ENCODE data around the gene TTC6. TPM values are rescaled to one million over a fixed set of nuclear protein-coding genes. Genes with fewer than 3 reads are reported as not detected.

TTC6 gene
- polyA plus RNA-seq, 3 donors = not detected

GRCh38 chr14:37546621-37547447 lies 48.6 kb upstream of the TTC6 start:
- no peaks in the 10 kb centered on the region for H3K36me3 ChIP-seq (replicated peaks in 1 of 2; ENCODE audit: control insufficient read depth in 1 of 2, insufficient read depth in 2 of 2, low read length in 2 of 2)
- H2AFZ ChIP-seq (ENCODE audit: insufficient read depth, low read depth, low read length, poor library complexity, severe bottlenecking) = no peak overlapping the region
- no peaks in the 10 kb centered on the region for H3K4me1 Mint-ChIP-seq
- no peak overlapping the region for H3K4me3 ChIP-seq (replicated peaks in 1 of 3; ENCODE audit: low read depth in 2 of 3, low read length in 3 of 3)
- H3K9ac ChIP-seq (ENCODE audit: insufficient read depth, low read length, poor library complexity, severe bottlenecking) = no peak overlapping the region
- H3K27ac ChIP-seq (ENCODE audit: low read depth in 1 of 2, low read length in 2 of 2) = no peak overlapping the region
- no CpG with 5 or more reads among the region's 6 CpGs for WGBS (ENCODE audit: insufficient coverage)
- peaks cover 0 to 1% (median 0%) of the 10 kb centered on the region in 7 donors for H3K9me3 Mint-ChIP-seq
- H3K27me3 ChIP-seq (ENCODE audit: control insufficient read depth in 2 of 2, insufficient read depth in 2 of 2, low read length in 2 of 2) = no peaks in the 10 kb centered on the region
- H3K36me3 Mint-ChIP-seq = no peaks in the 10 kb centered on the region
- H4K20me1 ChIP-seq (ENCODE audit: insufficient read depth, low read length) = no peaks in the 10 kb centered on the region
- TF ChIP-seq CTCF (IDR thresholded peaks at IDR 0.05) = no peak
- H3K27ac Mint-ChIP-seq = no peak overlapping the region
- intact Hi-C loops (cut with micrococcal nuclease) = no loop called here
- H3K27me3 Mint-ChIP-seq (ENCODE audit: low read depth in 3 of 3) = no peaks in the 10 kb centered on the region
- no peaks in the 10 kb centered on the region for H3K79me2 ChIP-seq (ENCODE audit: insufficient read depth, low read length)
- no peaks in the 10 kb centered on the region for H3K9me3 ChIP-seq (replicated peaks in 1 of 2; ENCODE audit: control insufficient read depth in 1 of 2, insufficient read depth in 1 of 2, low read length in 2 of 2)
- no peak overlapping the region for H3K4me2 ChIP-seq (replicated peaks; ENCODE audit: extremely low read depth, low read length, poor library complexity, severe bottlenecking)
- no peaks in the 10 kb centered on the region for H3K4me1 ChIP-seq (ENCODE audit: control insufficient read depth in 1 of 2, insufficient read depth in 2 of 2, low read length in 2 of 2)
- DNase-seq = no peak
- H3K4me3 Mint-ChIP-seq = no peak overlapping the region

GRCh38 chr14:37550511-37550910 lies 44.9 kb upstream of the TTC6 start:
- H3K27ac Mint-ChIP-seq = no peak overlapping the region
- H3K4me3 Mint-ChIP-seq = no peak overlapping the region
- no peaks in the 10 kb centered on the region for H3K9me3 ChIP-seq (replicated peaks in 1 of 2; ENCODE audit: control insufficient read depth in 1 of 2, insufficient read depth in 1 of 2, low read length in 2 of 2)

More at GRCh38 chr14:37550511-37550910, 44.9 kb upstream of the TTC6 start:
- Histone ChIP-seq H3K79me2 (ENCODE audit: insufficient read depth, low read length) (no peaks in the 10 kb centered on the region), H3K9ac (ENCODE audit: insufficient read depth, low read length, poor library complexity, severe bottlenecking) (no peak overlapping the region), H3K27ac (ENCODE audit: low read depth in 1 of 2, low read length in 2 of 2) (no peak overlapping the region), H3K4me3 (replicated peaks in 1 of 3; ENCODE audit: low read depth in 2 of 3, low read length in 3 of 3) (no peak overlapping the region), H2AFZ (ENCODE audit: insufficient read depth, low read depth, low read length, poor library complexity, severe bottlenecking) (no peak overlapping the region), H3K4me2 (replicated peaks; ENCODE audit: extremely low read depth, low read length, poor library complexity, severe bottlenecking) (no peak overlapping the region), H4K20me1 (ENCODE audit: insufficient read depth, low read length) (no peaks in the 10 kb centered on the region), H3K27me3 (ENCODE audit: control insufficient read depth in 2 of 2, insufficient read depth in 2 of 2, low read length in 2 of 2) (no peaks in the 10 kb centered on the region), H3K36me3 (replicated peaks in 1 of 2; ENCODE audit: control insufficient read depth in 1 of 2, insufficient read depth in 2 of 2, low read length in 2 of 2) (no peaks in the 10 kb centered on the region), H3K4me1 (ENCODE audit: control insufficient read depth in 1 of 2, insufficient read depth in 2 of 2, low read length in 2 of 2) (no peaks in the 10 kb centered on the region)
- DNase-seq = no peak
- 86% methylated on average over 1 of the region's 5 CpGs for WGBS (ENCODE audit: insufficient coverage)
- TF ChIP-seq CTCF (IDR thresholded peaks at IDR 0.05) = no peak
- intact Hi-C loops (cut with micrococcal nuclease) = no loop called here
- Mint-ChIP-seq H3K27me3 (ENCODE audit: low read depth in 3 of 3) (peaks cover 0 to 2% (median 0%) of the 10 kb centered on the region in 3 donors), H3K36me3 (no peaks in the 10 kb centered on the region), H3K9me3 (peaks cover 3 to 8% (median 6%) of the 10 kb centered on the region in 7 donors), H3K4me1 (no peaks in the 10 kb centered on the region)

All from CD14-positive monocyte (primary cell).